ENCODE results near the gene PTPN20.

Gene PTPN20

DNA sequence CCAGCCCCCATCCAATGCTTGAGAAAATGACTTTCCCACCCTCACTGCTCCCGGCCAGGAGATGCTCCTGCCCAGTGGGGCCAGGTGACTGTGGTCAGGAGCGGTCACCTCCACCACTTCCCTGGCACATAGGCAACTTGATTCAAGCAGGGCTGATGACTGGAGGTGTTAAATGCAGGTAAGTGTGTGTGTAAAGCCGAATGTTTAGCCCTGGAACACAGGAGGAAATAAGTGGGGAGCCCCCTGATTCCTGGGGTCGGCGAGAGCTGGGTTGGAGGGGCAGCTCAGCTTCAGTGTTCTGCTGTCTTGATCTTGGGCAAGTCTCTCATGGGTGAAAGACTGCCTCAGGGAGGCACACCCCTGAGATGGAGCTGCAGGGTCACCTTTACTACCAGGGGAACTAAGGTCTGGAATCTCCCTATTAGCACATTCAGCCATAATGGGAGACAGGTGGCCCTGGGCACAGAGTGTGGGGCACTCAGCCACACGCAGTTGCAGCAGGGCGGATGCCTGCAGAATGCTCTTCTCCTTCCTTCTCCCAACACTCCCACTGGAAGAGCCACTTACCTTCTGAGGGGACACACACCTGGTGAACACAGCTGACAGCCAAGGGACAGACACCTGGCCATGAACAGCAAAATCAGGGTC, 124.1 kb downstream of the PTPN20 start:
- no peak for DNase-seq

DNA sequence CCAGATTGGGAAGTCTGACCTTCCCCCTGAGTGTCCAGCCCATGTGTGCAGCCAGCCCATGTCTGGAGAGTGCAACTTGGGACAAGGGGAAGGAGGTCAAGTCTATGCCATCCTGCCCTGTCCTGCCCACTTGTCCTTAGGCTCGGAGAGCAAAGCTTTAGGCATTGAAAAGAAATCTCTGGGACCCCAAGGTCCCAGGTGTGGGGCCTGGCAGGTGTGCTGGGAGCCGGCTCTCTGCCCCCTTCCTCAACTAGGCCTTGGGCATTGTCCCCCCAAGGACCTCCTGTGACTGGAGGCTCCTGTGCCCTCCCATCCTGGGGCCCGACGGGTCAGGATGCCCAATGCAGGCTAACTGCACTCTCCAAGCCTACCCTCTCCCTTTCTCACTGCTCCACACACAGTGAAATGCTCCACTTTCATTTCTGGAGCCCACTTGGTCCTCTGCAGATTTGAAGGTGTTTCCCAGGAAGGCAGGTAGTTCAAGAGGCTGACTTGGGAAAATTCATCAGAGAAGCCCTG, 124.7 kb downstream of the PTPN20 start:
- no peak for DNase-seq

DNA sequence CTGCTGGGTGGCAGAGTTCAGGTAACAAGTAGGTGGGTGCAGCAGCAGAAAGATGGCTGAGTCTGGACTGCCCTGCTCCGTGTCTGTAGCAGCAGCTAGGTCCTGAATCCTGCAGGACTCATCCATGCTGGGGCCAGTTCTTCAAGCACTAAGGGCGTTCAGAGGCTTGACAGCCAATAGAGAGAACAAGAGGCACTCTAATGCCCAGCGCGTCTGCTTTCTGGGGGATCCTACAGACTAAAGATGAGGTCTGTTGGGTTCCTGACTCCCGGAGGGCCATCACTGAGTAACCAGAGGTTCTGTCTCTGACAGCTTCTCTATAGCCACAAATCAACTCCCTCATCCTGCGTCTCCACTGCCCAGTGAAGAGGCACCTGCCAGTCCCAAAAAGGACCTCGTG, 125.5 kb downstream of the PTPN20 start:
- DNase-seq = no peak

DNA sequence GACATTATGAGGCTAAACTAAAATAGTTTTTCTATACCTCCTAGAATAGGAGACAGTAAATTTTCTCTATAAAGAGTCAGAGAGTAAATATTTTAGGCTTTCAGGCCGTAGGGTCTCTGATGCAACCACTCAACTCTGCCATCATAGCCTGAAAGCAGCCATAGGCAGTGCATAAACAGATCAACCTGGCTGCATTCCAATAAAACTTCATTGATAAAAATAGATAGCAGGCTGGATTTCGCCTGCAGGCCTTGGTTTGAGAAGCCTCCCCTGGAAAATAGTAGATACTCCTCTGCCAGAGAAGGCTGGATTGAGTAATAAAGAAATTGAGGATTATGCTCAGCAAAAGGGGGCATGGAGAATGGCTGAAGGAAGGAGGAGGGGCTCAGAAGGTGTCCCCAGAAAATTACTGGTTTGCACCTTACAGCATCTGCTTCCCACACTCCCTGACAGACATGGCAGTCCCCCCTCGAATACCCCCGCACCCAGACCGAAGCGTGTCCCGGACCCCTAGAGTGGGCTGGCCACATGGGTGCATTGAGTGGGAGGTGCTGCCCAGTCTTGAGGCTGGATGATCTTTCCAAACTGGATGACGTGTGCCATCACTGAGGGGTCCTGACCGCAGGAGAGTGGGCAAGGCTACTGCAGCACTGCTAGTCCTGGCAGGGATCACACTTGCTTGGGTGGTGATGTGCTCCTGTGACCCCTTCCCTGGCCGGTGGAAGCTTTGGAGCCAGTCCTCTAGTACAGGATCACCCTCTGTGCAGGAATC, 126.6 kb downstream of the PTPN20 start:
- DNase-seq = no peak

DNA sequence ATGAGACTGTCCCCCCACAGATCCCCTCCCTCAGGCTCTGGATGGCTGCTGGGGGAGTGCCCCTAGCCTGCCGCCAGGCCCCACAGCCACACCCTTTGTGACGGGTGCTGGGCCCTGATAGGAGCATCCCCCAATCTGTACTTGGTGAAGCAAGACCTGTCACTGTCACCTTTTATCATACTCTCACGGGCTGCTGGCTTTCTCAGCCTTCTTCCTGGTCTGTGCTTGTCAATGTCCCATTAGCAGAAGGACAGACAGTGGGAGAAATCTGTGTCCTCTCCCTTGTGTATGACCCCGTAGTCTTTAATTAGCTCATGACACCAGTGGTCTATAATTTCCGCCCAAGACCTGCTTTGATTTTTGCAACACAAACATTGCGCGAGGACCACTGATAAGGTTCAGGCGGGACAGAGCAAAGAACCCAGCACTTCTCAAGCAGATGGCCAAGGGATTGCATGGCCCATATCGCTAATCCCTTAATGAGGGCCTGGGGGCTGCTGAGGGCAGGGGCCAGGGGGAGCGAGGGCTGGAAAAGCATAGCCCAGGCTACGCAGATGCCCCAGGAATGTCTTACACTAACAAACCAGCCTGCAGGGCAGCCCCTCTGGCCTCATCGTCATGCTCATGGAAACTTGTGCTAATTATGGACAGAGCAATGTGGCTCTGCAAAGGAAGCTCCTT, 127.8 kb downstream of the PTPN20 start:
- no peak for DNase-seq

DNA sequence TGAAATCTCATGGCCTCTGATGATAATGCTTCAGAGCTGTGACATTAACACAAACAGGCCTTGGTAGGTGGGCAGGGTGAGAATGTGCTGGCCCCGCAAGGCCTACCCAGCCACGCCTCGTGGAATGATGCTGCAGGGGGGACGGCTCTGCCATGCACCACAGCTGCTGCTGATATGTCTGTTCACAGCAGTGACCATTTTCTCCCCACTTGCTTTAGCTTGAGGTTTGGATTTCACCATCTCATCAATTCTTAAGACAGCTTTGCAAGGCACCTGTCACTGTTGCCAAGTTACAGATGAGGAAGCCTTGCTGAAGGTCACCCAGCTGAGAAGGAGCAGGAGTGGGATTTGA, 128.3 kb downstream of the PTPN20 start:
- DNase-seq = no peak

DNA sequence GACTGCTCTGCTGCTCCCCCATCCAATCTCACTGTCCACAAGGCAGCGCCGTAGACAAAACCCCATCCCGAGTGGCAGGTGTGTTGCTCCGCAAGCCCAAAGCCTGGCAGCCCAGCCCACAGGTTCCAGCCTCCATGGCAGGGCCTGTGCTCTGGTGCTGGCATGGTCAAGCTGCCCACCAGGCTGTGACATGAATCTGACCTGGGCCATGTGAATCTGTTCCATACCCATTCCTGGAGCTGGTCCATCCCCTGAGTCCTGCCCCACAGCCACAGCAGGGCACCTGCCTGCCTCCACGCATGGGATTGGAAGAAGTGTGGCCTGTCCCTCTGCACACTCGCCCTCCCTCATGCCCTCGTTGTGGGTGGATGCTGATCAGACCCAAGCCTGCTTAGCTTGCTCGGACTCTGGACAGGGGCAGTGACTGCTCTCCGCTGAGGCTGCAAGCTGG, 128.8 kb downstream of the PTPN20 start:
- DNase-seq = no peak

DNA sequence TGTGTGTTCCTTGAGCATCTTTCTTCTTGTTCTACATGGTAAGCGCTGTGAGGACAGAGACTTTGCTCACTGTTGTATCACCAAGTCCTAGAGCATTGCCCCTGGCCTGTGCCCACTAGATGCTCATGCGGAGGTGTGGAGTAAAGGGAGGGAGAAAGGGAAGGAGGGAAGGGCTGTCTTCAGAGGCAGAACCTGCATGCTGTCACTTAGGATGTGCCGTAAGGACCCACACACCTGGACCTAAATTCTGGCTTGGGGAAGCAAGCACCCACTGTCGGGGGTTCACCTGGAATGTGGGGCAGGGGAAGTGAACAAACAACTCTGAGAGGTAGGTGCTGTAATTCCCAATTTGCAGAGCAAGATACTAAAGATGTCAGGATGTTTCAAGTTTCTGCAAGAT, 129.5 kb downstream of the PTPN20 start:
- no peak for DNase-seq

DNA sequence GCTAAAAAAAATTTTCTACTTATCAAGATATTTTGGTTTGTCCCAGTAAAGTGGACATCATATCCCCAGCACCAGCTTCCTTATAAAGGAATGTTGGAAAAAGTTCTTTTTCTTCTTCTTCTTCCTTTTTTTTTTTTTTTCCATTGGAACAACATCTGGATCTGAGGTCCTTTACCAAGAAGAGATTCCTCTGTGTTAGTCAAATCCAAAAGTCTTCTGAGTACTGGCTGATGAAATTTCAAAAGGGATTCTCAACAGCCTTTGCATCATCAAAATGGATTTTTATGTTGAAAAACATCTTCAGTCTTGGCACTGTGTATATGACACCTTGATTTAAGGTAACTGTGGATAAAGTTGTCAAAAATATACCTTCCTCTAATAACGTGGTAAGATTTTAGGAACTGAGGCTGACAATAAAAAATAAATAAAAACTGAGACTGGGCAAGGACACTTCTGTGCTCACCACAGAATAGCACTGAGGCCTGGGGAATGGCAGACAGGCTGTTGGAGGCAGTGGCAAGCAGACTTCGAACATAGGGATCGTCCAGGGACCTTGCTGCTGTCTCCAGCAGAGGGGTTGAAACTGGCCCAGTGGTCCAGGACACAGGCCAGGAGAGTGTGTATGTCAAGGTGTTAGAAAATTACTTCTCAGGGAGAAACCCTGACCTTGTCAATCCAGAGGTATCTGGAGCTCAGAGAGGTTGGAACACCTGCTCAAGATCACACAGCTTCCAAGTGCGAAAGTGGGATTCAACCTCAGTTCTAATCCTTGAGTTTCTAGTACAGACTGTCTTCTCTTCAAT, 130.4 kb downstream of the PTPN20 start:
- DNase-seq = no peak

DNA sequence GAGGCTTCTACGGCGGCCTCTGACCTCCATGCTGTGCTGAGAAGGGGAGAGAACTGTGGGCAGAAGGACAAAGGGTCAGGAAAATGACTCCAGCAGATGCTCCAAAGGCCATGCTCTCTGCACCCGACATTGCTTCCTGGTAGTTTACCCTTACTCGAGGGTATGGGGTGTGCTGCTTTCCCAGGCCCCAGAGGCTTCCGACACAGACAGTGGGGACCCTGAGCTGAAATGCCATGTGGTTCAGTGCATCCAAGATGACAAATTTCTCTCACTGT, 130.9 kb downstream of the PTPN20 start:
- DNase-seq = no peak

DNA sequence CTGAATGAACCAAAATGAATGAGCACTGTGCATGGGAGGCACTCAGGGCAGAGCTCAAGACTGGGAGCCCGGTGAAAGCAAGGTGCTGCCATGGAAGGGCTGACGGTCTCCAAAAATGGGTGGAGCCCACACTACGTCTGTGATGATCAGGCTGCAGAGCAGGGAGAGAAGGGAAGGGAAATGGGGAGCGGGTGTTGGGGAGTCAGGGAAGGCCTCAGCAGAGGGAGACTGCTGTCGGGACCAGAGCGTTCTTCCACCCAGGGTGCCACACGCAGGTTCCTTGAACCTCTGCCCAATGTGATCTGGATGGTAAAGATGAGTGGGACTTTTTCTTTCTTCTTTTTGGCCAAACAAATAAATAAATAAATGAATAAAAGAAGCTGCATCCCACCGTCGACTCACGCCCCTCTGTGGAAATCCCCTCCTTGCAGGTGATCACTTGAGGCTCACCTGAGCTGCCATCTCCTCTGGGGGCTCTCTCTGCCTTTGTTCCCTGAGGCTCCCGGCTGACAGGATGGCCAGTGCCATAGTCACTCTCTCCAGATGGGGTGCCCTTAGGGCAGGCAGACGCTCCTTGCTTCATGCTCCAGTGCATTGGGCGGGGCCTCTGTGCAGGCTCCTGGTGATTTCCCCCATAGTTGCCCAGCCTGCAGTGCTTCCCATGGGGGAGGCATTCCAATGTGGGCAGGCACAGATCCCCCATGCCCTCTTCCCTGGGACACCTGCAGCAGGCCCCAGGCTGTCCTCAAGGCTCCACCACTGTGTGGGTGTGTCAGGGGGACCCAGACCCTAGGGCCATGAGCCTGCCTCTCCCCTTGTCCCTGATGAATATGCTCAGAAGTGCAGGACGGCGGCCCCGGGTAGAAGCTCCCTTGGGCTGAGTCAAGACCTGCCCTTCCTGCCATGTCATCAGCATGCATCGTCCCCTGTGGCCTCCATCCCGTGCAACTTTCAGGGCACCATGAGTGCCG, 131.8 kb downstream of the PTPN20 start:
- DNase-seq = no peak

DNA sequence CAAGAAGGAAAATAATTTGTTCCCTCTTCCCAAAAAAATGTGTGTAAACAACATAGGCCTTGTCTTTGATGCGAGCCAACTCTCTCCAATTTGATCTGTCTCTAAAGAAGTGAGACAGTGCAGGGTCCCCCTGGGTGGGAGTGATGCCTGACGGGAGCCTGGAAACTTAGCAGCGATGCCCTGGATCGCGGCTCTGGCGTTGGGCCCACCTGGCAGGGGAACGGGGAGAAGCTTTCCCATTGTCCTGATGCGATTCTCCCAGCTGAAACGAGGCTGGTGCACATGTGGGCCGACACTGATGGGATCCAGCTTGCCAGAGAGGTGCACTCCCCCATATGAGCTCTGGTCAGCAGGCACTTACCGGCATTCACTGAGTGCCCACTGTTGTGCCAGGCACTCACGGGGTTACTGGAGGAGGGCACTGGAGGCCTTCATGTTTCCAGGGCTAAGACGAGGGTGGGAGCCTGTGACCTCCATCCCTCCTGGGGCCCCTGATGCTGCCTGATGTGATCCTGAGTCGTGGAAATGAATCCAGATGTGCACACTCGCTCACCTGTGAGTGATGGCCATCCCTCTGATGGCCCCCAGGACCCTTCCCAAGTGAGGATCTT, 132.8 kb downstream of the PTPN20 start:
- no peak for DNase-seq

DNA sequence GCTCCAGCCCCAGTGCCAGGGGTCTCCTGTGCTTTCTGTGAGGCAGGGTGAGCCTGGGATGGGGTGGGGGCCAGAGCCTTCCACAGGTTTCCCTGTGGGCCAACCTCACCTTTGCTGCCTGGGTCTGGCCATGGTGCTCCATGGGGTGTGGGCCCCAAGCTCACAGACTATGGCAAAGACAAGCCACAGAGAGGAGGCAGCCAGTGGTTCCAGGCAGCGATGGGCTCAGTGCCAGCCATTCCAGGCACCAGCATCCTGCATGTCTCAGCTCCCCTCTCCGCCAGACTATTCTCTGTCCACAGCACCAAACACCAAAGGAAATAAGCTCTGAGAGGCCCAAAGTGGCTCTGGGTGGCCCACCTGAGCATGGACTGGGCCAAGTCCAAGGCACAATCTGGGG, 133.5 kb downstream of the PTPN20 start:
- no peak for DNase-seq

DNA sequence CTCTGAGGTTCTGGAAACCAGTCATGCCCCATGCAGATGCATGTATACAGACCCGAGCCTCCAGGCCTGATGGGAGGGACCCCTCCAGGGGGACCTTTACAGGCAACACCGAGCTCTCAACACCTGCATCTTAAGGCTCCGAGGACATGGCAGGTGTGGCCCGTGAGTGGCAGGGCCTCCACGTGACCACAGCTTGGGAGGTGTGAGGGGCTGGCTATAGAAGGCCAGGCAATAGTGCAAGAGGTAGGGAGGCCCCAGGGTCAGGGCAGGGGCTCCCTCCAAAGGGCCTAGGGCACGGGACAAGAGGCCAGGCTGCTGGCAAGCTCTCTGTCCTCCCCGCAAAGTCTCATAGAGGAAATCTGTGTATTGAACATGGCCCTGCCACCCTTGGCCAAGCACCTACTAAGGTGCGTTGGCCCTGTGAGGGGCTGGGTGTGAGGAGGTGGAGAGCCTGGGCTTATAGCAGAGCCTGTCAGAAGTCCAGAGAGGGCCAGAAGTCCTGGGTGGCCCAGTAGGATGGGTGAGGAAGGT, 134.2 kb downstream of the PTPN20 start:
- no peak for DNase-seq

DNA sequence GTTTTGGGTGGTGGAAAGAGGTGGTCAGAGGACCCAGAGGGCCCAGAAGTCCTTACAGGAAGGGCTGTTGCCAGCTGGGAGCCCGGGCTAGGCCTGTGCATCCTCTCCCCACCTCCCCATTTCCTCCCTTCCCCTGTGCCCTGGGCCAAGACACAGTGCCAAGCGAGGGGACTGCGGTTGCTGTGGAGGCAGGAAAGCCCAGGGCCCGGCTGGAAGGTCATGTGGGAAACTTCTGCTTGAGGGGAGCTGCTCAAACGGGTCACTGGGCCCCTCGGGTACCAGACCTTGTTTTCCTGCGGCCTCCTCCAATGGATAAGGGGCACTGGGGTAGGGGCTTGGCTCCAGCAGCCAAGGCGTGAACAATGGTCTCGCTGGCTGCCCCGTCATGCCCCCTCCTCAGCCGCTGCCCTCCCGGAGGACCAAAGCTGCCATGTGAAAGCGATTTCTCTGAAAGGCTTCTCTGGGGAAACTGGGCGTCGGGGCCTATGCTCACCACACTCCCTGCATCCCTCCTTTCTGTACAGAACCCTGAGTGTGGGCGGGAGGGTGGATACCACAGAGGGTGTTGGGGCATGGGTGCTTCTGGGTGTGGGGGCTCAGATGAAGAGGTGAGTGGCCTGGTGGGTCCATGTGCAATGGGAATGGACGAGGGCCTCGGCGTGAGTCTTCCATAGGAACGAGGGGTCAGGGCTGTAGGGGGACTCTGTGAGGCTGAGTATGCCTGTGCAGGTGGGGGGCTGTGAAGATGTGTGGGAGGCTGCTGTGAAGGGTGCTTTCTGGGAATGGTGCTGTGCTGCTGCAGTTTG, 135.3 kb downstream of the PTPN20 start:
- no peak for DNase-seq

DNA sequence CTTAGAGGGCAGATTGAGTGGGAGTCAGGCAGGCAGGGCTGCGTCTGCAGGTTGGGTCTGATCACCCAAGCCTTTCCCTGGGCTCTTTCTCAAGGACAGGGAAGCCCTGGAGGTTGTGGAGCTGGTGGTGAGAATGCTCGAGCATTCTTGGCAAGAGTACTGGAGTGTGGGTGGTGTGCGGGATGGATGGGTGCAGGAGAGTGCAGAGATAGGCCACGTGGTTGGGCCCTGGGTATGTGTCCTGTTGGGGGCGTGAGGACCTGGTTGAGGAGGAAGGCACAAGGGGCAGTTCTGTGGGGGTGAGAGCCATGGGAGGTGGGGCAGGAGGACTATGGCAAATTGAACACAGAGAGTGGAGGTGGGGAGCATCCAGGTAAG, 135.9 kb downstream of the PTPN20 start:
- no peak for DNase-seq

DNA sequence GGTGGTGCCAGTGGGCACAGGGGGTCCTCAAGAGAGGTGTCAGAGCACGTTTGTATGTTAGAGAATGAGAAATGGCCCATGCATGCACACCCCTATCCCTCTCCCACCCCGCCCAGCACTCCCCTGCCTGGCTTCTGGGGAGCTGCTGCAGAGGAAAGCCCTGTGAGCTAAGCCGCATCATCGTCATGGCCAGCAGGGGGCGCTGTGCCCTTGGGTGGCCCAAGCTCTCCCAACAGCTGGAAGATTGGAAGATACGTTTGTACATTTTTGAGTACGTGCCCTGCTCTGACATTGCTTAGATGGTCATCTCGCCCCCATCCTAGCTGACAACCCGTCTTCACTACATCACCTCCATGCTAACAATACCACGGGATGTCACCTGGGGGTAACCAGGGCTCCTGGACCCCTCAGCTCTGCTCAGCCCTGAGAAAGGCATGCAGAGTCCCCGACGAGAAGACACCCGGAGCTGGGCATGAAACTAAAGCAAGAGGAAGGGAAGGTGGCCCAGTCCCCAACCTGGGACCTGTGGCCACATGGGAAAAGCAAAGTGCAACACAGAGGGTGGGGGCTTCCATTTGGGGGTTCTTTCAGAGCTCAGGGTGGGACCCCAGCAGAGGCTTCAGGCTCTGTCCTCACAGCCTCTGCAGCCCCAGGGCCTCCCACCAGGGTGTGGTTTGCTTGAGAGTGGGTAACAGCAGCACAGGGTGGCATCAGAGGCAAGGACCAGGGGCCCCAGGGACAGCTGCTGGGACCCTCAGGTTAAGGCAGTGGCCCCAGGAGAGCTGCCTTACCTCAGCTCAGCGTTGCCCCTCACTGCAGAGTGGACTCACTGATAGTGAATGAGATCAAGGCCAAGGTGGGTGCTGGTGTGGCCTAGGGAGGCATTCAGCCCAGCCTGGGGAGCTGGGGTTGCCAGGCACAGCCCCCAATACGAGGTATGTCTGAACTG, 136.6 kb downstream of the PTPN20 start:
- no peak for DNase-seq

DNA sequence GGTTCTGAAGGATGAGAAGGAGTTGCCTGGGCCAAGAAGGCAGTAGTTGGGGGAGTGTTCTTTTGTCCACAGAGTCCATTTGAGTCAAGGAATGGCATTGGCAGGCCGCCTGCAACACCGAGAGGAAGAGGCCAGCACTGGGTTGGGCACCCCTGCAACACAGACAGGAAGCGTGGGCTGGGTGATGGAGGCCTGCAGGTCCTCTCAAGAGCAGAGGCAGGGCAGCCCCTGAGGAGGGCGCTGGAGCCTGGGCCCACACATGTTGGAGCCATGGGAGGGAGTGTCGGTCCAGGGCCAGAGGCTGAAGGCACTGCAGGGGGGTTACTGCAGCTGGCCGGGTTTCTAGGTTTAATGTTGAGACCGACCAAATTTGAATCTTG, 137.3 kb downstream of the PTPN20 start:
- DNase-seq = no peak

DNA sequence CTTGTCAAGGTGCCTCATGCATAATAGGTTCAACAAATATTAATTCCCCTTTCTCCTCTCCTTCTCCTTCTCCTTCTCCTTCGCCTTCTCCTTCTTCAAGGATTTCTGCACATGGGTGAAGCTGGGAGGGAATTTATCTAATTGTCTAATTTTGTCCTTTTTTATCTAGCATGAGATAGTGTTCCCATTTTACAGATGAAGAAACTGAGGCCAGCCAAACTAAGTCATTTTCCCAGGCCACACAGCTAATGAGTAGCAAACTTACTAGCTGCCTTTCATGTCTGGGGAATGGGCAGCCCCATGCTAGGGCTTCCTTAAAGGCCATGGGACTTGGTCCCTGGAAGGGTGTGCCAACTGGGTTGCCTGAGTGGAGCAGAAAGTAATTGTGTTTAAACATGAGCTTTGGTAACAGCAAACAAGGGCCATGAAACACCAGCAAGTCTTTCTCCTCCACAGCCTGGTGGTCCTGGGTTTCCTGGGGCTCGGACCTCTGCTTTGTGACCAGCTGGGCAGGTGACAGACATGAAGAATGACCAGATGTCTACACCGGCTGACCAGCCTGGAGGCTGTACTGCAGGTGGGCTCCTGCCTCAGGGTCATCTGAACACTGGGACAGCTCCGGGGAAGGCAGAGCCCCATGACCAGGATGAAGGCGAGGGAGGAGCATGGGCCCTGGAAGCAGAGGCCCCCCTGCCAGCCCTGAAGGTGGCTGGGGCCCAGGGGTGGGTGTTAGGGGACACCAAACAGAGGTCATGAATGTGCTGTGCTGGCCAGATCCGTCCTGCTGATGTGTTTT, 138.0 kb downstream of the PTPN20 start:
- DNase-seq = no peak
